Stimulated activated memory B cell treated with anti-CD40 and anti-IgM and Interleukin-4, amounts not matched to agents 10 μg/mL and 1 μg/mL and 100 μg/mL, for 72 hours (primary cell): ENCODE data around the gene TAOK1.

Experiments used
- ATAC-seq: fragments of 150-1000 bp; cut with Tn5 transposase; 2 replicates; pipeline ENCODE4 v1.10.0; 2021
- H3K27ac Mint-ChIP-seq: one replicate; pipeline ENCODE4 v1.8.0; 2022; ENCODE audit warnings: mild to moderate bottlenecking, mixed read lengths
- H3K27me3 Mint-ChIP-seq: one replicate; pipeline ENCODE4 v1.8.0; 2022; ENCODE audit warnings: mixed read lengths
- H3K36me3 Mint-ChIP-seq: one replicate; pipeline ENCODE4 v1.8.0; 2022; ENCODE audit warnings: mixed read lengths
- H3K4me1 Mint-ChIP-seq: one replicate; pipeline ENCODE4 v1.8.0; 2022; ENCODE audit warnings: mixed read lengths
- H3K4me3 Mint-ChIP-seq: one replicate; pipeline ENCODE4 v1.8.0; 2022; ENCODE audit warnings: mild to moderate bottlenecking, moderate library complexity, mixed read lengths
- H3K9me3 Mint-ChIP-seq: one replicate; pipeline ENCODE4 v1.8.0; 2022; ENCODE audit warnings: mixed read lengths

The TAOK1 gene

DNA sequence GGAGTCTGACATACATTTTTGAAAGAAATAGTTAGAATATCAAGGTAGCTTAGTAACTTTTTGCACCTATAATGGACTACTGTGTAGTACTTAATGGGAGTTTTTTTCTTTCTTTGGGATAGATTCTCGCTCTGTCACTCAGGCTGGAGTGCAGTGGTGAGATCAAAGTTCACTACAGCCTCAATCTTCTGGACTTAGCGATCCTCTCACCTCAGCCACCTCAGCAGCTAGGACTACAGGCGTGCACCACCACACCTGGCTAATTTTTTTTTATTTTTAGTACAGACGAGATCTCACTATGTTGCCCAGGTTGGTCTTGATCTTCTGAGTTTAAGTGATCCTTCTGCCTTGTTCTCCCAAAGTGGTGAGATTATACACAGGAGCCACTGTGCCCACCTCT lies 9.5 kb downstream of the TAOK1 start:
- H3K36me3 Mint-ChIP-seq: peaks cover 44% of the 10 kb centered on the region
- H3K27me3 Mint-ChIP-seq: no peaks in the 10 kb centered on the region

GRCh38 chr17:29400818-29401217 lies 10.7 kb downstream of the TAOK1 start:
- H3K9me3 Mint-ChIP-seq: no peaks in the 10 kb centered on the region
- peaks cover 34% of the 10 kb centered on the region for H3K4me1 Mint-ChIP-seq
- peak overlapping the region; percentile 63 for H3K27ac Mint-ChIP-seq
- no peak for ATAC-seq
- H3K27me3 Mint-ChIP-seq: no peaks in the 10 kb centered on the region
- H3K36me3 Mint-ChIP-seq: peaks cover 44% of the 10 kb centered on the region
- no peak overlapping the region for H3K4me3 Mint-ChIP-seq

More for the DNA sequence above, 9.5 kb downstream of the TAOK1 start:
- Mint-ChIP-seq H3K4me1 (peaks cover 40% of the 10 kb centered on the region), H3K4me3 (no peak overlapping the region), H3K9me3 (no peaks in the 10 kb centered on the region), H3K27ac (no peak overlapping the region)
- no peak for ATAC-seq

GRCh38 chr17:29401258-29401657 lies 11.1 kb downstream of the TAOK1 start:
- Mint-ChIP-seq H3K27ac (peak overlapping the region; percentile 63), H3K4me3 (no peak overlapping the region), H3K36me3 (peaks cover 47% of the 10 kb centered on the region), H3K4me1 (peaks cover 38% of the 10 kb centered on the region), H3K9me3 (no peaks in the 10 kb centered on the region), H3K27me3 (no peaks in the 10 kb centered on the region)
- peak; percentile 75 for ATAC-seq

DNA sequence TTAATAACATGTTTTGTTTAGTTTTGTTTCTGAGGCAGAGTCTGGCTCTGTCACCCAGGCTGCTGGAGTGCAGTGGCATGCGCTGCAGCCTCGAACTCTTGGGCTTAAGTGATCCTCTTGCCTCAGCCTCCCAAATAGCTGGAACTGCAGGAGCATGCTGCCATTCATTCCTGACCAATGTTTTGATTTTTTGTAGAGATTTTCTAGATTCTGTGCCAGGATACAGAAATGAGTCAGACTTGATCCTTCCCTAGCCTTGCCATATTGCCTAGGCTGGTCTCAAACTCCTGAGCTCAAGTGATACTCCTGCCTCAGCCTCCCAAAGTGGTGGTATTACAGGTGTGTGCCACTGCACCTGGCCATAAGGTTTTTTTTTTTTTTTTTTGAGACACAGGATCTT lies 17.7 kb downstream of the TAOK1 start:
- Mint-ChIP-seq H3K4me3 (no peak overlapping the region), H3K27me3 (no peaks in the 10 kb centered on the region), H3K9me3 (no peaks in the 10 kb centered on the region), H3K27ac (no peak overlapping the region), H3K4me1 (peaks cover 52% of the 10 kb centered on the region), H3K36me3 (peaks cover 51% of the 10 kb centered on the region)
- ATAC-seq: no peak

DNA sequence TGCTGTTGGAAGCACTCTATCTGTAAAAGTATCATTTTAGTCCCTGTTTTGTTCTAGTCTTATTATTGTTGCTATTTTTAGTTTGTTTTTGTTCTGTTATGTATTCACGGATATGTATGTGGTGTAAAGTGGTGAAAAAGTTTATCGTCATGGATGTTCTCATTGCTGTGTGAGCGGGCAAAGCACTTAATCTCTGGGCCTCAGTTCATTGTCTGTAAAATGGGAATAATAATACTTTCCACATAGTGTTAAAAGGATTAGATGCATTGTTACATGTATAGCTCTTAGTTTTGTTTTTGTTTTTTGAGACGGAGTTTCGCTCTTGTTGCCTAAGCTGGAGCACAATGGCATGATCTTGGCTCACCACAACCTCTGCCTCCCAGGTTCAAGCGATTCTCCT lies 19.8 kb downstream of the TAOK1 start:
- Mint-ChIP-seq H3K36me3 (peaks cover 45% of the 10 kb centered on the region), H3K27ac (no peak overlapping the region), H3K27me3 (no peaks in the 10 kb centered on the region), H3K4me1 (peaks cover 48% of the 10 kb centered on the region), H3K4me3 (no peak overlapping the region), H3K9me3 (no peaks in the 10 kb centered on the region)
- no peak for ATAC-seq

DNA sequence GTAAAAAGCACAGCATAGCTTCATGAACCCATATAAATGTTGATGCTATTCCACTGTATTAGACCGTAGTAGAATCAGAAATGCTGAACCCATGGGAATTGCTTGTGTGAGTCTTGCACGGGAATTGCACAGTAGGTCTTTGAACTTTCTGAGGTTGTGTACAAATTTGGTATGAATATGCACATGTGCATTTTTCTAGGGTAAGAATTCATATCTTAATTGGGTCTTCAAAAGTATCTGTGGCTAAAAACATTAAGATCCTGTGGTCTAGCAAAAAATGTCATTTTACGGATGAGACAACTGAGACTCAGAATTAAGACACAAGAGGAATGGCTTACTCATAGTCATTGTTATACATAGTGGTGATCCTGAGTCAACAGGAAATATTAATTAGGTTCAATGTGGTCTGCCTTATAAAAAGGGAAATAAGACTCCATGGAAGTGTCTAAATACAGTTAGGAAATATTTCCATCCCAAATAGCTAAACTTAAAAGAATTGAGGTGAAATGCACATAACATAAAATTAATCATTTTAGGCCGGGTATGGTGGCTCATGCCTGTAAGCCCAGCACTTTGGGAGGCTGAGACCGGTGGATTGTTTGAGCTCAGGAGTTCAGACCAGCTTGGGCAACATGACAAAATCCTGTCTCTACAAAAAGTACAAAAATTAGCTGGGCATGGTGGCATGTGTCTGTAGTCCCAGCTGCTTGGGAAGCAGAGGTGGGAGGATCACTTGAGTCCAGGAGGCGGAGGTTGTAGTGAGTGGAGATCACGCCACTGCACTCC lies 22.8 kb downstream of the TAOK1 start:
- peaks cover 38% of the 10 kb centered on the region for H3K4me1 Mint-ChIP-seq
- no peak for ATAC-seq
- peaks cover 28% of the 10 kb centered on the region for H3K36me3 Mint-ChIP-seq

DNA sequence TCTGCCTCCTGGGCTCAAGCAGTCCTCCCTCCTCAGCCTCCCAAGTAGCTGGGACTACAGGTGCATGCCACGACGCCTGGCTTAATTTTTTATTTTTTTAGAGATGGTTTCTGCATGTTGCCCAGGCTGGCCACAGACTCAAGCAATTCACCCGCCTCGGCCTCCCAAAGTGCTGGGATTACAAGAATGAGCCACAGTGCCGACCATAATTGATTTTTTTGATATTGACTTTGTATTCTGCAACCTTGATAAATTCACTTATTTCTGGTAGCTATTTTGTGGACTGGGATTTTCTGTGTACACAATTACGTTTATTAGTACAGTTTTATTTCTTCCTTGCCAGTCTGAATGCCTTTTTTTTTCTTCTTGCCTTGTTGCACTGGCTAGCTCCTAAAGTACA lies 30.0 kb downstream of the TAOK1 start:
- Mint-ChIP-seq H3K27ac (no peak overlapping the region), H3K9me3 (no peaks in the 10 kb centered on the region), H3K4me3 (no peak overlapping the region), H3K36me3 (peaks cover 17% of the 10 kb centered on the region), H3K4me1 (peaks cover 6% of the 10 kb centered on the region), H3K27me3 (no peaks in the 10 kb centered on the region)
- no peak for ATAC-seq

More for the DNA sequence above, 22.8 kb downstream of the TAOK1 start:
- Mint-ChIP-seq H3K4me3 (no peak overlapping the region), H3K27ac (peak overlapping the region; percentile 25), H3K9me3 (no peaks in the 10 kb centered on the region), H3K27me3 (no peaks in the 10 kb centered on the region)

GRCh38 chr17:29430275-29430674 lies 40.1 kb downstream of the TAOK1 start:
- Mint-ChIP-seq H3K36me3 (peaks cover 27% of the 10 kb centered on the region), H3K9me3 (peaks cover 2% of the 10 kb centered on the region), H3K4me1 (peaks cover 32% of the 10 kb centered on the region), H3K4me3 (no peak overlapping the region), H3K27ac (no peak overlapping the region), H3K27me3 (no peaks in the 10 kb centered on the region)
- no peak for ATAC-seq

DNA sequence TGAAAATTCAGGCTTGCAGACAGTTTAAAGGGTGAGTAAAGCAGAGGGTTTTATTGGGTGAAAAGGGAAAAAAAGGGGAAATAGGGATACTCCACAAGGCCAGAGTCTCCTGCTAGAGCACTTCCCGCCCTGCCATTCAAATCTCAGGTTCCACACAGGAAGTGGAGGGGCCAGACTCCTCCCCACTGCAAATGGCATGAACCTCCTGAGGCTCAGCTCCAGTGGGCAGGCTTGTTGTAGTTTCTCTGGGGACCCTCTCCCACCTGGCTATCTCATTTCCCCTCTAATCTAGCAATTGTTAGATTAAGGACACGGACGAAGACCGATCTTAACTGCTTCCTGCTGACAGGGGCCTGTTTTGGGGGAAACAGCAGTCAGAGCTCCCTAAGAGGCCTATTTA lies 43.4 kb downstream of the TAOK1 start:
- H3K4me3 Mint-ChIP-seq: peak overlapping the region; percentile 27
- H3K36me3 Mint-ChIP-seq: peaks cover 2% of the 10 kb centered on the region
- no peaks in the 10 kb centered on the region for H3K9me3 Mint-ChIP-seq
- H3K27me3 Mint-ChIP-seq: no peaks in the 10 kb centered on the region
- peaks cover 21% of the 10 kb centered on the region for H3K4me1 Mint-ChIP-seq
- H3K27ac Mint-ChIP-seq: peak overlapping the region; percentile 64
- ATAC-seq: no peak

- Mint-ChIP-seq H3K27me3 (no peaks in the 10 kb centered on the region), H3K9me3 (no peaks in the 10 kb centered on the region), H3K4me3 (no peak overlapping the region), H3K4me1 (peaks cover 17% of the 10 kb centered on the region), H3K36me3 (no peaks in the 10 kb centered on the region), H3K27ac (no peak overlapping the region)
- ATAC-seq: no peak
These were observed 44.4 kb downstream of the TAOK1 start for GRCh38 chr17:29434550-29434949.

- Mint-ChIP-seq H3K9me3 (no peaks in the 10 kb centered on the region), H3K4me3 (no peak overlapping the region), H3K27ac (no peak overlapping the region), H3K36me3 (peaks cover 12% of the 10 kb centered on the region), H3K4me1 (peaks cover 42% of the 10 kb centered on the region), H3K27me3 (no peaks in the 10 kb centered on the region)
- no peak for ATAC-seq
These were observed 52.3 kb downstream of the TAOK1 start for GRCh38 chr17:29442451-29442850.

DNA sequence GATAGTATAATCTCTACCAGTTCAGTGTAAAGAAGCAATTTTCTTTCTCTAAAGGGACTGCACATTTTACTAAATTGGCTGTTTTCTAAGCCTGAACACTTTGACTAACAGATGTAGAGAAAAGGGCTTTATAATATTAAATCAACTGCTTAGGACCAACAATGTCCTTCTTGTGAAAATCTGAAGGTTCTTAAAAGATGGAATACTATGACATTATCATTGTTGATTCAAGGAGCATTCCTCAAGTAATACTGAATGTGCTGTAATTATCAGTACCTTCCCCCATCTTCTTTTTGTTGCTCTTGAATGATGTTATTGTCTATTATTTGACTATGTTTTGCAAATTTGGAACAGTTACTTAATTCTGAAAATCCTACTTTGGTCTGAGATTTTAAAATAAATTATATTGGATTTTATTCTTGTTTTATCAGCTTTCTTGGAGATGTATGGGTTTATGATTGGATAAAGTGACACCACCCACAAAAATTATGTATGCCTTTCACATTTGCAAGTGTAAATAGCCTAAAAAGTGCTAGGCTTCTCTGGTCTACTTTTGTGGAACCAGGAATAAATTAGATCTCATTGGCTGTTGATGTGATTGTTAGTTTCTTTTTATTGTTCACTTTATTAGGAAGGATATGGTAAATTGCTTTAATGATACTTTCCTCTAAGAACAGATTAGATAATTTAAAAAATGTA lies 53.0 kb downstream of the TAOK1 start:
- H3K9me3 Mint-ChIP-seq: no peaks in the 10 kb centered on the region
- H3K4me1 Mint-ChIP-seq: peaks cover 49% of the 10 kb centered on the region
- H3K27me3 Mint-ChIP-seq: no peaks in the 10 kb centered on the region
- no peak overlapping the region for H3K4me3 Mint-ChIP-seq
- ATAC-seq: no peak
- H3K36me3 Mint-ChIP-seq: peaks cover 12% of the 10 kb centered on the region
- no peak overlapping the region for H3K27ac Mint-ChIP-seq

GRCh38 chr17:29444589-29444988 lies 54.4 kb downstream of the TAOK1 start:
- Mint-ChIP-seq H3K36me3 (peaks cover 12% of the 10 kb centered on the region), H3K27me3 (no peaks in the 10 kb centered on the region), H3K27ac (no peak overlapping the region), H3K4me1 (peaks cover 57% of the 10 kb centered on the region), H3K4me3 (no peak overlapping the region), H3K9me3 (no peaks in the 10 kb centered on the region)
- no peak for ATAC-seq

- Mint-ChIP-seq H3K9me3 (no peaks in the 10 kb centered on the region), H3K36me3 (peaks cover 17% of the 10 kb centered on the region), H3K27ac (peak overlapping the region; percentile 42), H3K4me1 (peaks cover 64% of the 10 kb centered on the region), H3K4me3 (no peak overlapping the region), H3K27me3 (no peaks in the 10 kb centered on the region)
- ATAC-seq: no peak
These were observed 55.7 kb downstream of the TAOK1 start for GRCh38 chr17:29445844-29446243.

GRCh38 chr17:29449865-29450671 lies 59.9 kb downstream of the TAOK1 start:
- Mint-ChIP-seq H3K27me3 (no peaks in the 10 kb centered on the region), H3K4me1 (peaks cover 49% of the 10 kb centered on the region), H3K27ac (peak overlapping the region; percentile 62), H3K9me3 (no peaks in the 10 kb centered on the region), H3K4me3 (no peak overlapping the region), H3K36me3 (peaks cover 39% of the 10 kb centered on the region)
- no peak for ATAC-seq
